H9 (cell line): Measurements from ENCODE around the gene FBN2. TPM values are rescaled to one million over a fixed set of nuclear protein-coding genes. Genes with fewer than 3 reads are reported as not detected.

ENCODE experiments used
- DNase-seq: peaks from one replicate; pipeline ENCODE4 v3.0.0-alpha.2; 2017
- H2AFZ ChIP-seq: one replicate; pipeline ENCODE4 v1.6.1; 2013; ENCODE audit warnings: mild to moderate bottlenecking, low read length, control low read depth, moderate library complexity
- H2AK5ac ChIP-seq: 2 replicates; pipeline ENCODE4 v1.6.1; 2013; ENCODE audit warnings: low read length, control low read depth, mixed read lengths; ENCODE audit not compliant: insufficient read length
- H2BK120ac ChIP-seq: one replicate; pipeline ENCODE4 v1.6.1; 2013; ENCODE audit warnings: low read depth, mild to moderate bottlenecking, low read length, control low read depth, inconsistent platforms; ENCODE audit not compliant: poor library complexity, severe bottlenecking
- H2BK12ac ChIP-seq: 2 replicates; pipeline ENCODE4 v1.6.1; 2013; ENCODE audit warnings: low read length, control low read depth, mixed read lengths, low read depth; ENCODE audit not compliant: insufficient read length
- H2BK15ac ChIP-seq: 2 replicates; pipeline ENCODE4 v1.6.1; 2013; ENCODE audit warnings: low read depth, low read length, control low read depth
- H2BK20ac ChIP-seq: one replicate; pipeline ENCODE4 v1.6.1; 2013; ENCODE audit warnings: low read depth, mild to moderate bottlenecking, low read length, control low read depth, inconsistent platforms; ENCODE audit not compliant: poor library complexity, severe bottlenecking
- H2BK5ac ChIP-seq: 2 replicates; pipeline ENCODE4 v1.6.1; 2013; ENCODE audit warnings: low read length, control low read depth, mixed read lengths; ENCODE audit not compliant: insufficient read length
- H3K14ac ChIP-seq: 2 replicates; pipeline ENCODE4 v1.6.1; 2013; ENCODE audit warnings: low read length, control low read depth; ENCODE audit not compliant: insufficient read depth
- H3K18ac ChIP-seq: 2 replicates; pipeline ENCODE4 v1.6.1; 2013; ENCODE audit warnings: low read depth, mild to moderate bottlenecking, mixed read lengths, low read length, control low read depth; ENCODE audit not compliant: insufficient read length
- H3K23ac ChIP-seq: 2 replicates; pipeline ENCODE4 v1.6.1; 2013; ENCODE audit warnings: low read length, control low read depth, mixed read lengths, low read depth; ENCODE audit not compliant: insufficient read length
- H3K23me2 ChIP-seq: 2 replicates; pipeline ENCODE4 v1.6.1; 2013; ENCODE audit warnings: low read depth, mild to moderate bottlenecking, mixed read lengths, low read length, control low read depth; ENCODE audit not compliant: insufficient read length, poor library complexity, severe bottlenecking
- H3K27ac ChIP-seq: 2 replicates; pipeline ENCODE4 v1.5.1; 2013; ENCODE audit warnings: low read length, control low read depth, mixed read lengths, low read depth; ENCODE audit not compliant: insufficient read length
- H3K27me3 ChIP-seq: 2 replicates; pipeline ENCODE4 v1.6.1; 2013; ENCODE audit warnings: low read length, control low read depth, inconsistent platforms; ENCODE audit not compliant: insufficient read depth
- H3K4ac ChIP-seq: 2 replicates; pipeline ENCODE4 v1.6.1; 2013; ENCODE audit warnings: low read depth, mild to moderate bottlenecking, control low read depth, inconsistent platforms, low read length, moderate library complexity
- H3K4me1 ChIP-seq: 2 replicates; pipeline ENCODE4 v1.6.1; 2013; ENCODE audit warnings: low read length, control low read depth, inconsistent platforms; ENCODE audit not compliant: insufficient read depth
- H3K4me2 ChIP-seq: 2 replicates; pipeline ENCODE4 v1.6.1; 2013; ENCODE audit warnings: low read length, control low read depth, mixed read lengths; ENCODE audit not compliant: insufficient read length, insufficient read depth
- H3K56ac ChIP-seq: 2 replicates; pipeline ENCODE4 v1.6.1; 2013; ENCODE audit warnings: low read depth, mild to moderate bottlenecking, mixed read lengths, low read length, control low read depth; ENCODE audit not compliant: insufficient read length
- H3K79me1 ChIP-seq: 2 replicates; pipeline ENCODE4 v1.6.1; 2013; ENCODE audit warnings: low read depth, mild to moderate bottlenecking, moderate library complexity, low read length, control low read depth, inconsistent platforms; ENCODE audit not compliant: insufficient read depth, poor library complexity, severe bottlenecking
- H3K79me2 ChIP-seq: 2 replicates; pipeline ENCODE4 v1.6.1; 2013; ENCODE audit warnings: low read length, control low read depth, inconsistent platforms; ENCODE audit not compliant: insufficient read depth
- H3K9ac ChIP-seq: 2 replicates; pipeline ENCODE4 v1.6.1; 2013; ENCODE audit warnings: low read length, control low read depth, mixed read lengths; ENCODE audit not compliant: insufficient read length; ENCODE audit errors: extremely low read depth
- H3K9me3 ChIP-seq: one replicate; pipeline ENCODE4 v1.6.1; 2013; ENCODE audit warnings: low read depth, low read length, inconsistent platforms; ENCODE audit not compliant: control insufficient read depth
- H3T11ph ChIP-seq: one replicate; pipeline ENCODE4 v1.6.1; 2013; ENCODE audit warnings: mild to moderate bottlenecking, low read length, control low read depth, inconsistent platforms
- H4K20me1 ChIP-seq: one replicate; pipeline ENCODE4 v1.6.1; 2013; ENCODE audit not compliant: control insufficient read depth, insufficient read length, insufficient read depth
- H4K5ac ChIP-seq: 2 replicates; pipeline ENCODE4 v1.6.1; 2013; ENCODE audit warnings: low read depth, mild to moderate bottlenecking, mixed read lengths, low read length, control low read depth; ENCODE audit not compliant: insufficient read length
- H4K8ac ChIP-seq: replicated peaks from 2 replicates; pipeline ENCODE4 v1.6.1; 2013; ENCODE audit warnings: low read length, control low read depth, mixed read lengths, low read depth; ENCODE audit not compliant: insufficient read length
- H4K91ac ChIP-seq: 2 replicates; pipeline ENCODE4 v1.6.1; 2013; ENCODE audit warnings: low read depth, mild to moderate bottlenecking, moderate library complexity, mixed read lengths, low read length, control low read depth; ENCODE audit not compliant: insufficient read length
- H3K27ac Mint-ChIP-seq, 3 experiments: 2 replicates in 2 of 3; 3 replicates in 1 of 3; pipeline ENCODE4 v1.8.0; 2020 to 2021; ENCODE audit warnings: mixed read lengths in 3 of 3, mild to moderate bottlenecking in 1 of 3, moderate library complexity in 1 of 3
- H3K27me3 Mint-ChIP-seq: 2 replicates; pipeline ENCODE4 v1.8.0; 2021; ENCODE audit warnings: low read depth, mild to moderate bottlenecking, moderate library complexity, mixed read lengths
- H3K36me3 Mint-ChIP-seq, 3 experiments: 2 replicates in 2 of 3; 3 replicates in 1 of 3; pipeline ENCODE4 v1.8.0; 2020 to 2021; ENCODE audit warnings: low read depth in 3 of 3, mixed read lengths in 3 of 3; ENCODE audit not compliant: insufficient read depth in 1 of 3
- H3K4me1 Mint-ChIP-seq, 2 experiments: 2 replicates each; pipeline ENCODE4 v1.8.0; 2020; ENCODE audit warnings: mixed read lengths in 2 of 2
- H3K4me3 Mint-ChIP-seq, 2 experiments: 2 replicates in 1 of 2; 3 replicates in 1 of 2; pipeline ENCODE4 v1.8.0; 2020 to 2021; ENCODE audit warnings: mild to moderate bottlenecking in 2 of 2, mixed read lengths in 2 of 2, moderate library complexity in 1 of 2
- H3K9me3 Mint-ChIP-seq, 2 experiments: 2 replicates in 1 of 2; 3 replicates in 1 of 2; pipeline ENCODE4 v1.8.0; 2020; ENCODE audit warnings: mild to moderate bottlenecking in 2 of 2, mixed read lengths in 2 of 2, moderate library complexity in 1 of 2
- WGBS: extraction: QIAGEN DNeasy Blood & Tissue Kit; methylation state at CpG from one replicate; pipeline ENCODE4 v1.1.7; 2013; ENCODE audit warnings: missing lambda C conversion rate, low lambda C conversion rate, mixed read lengths; ENCODE audit not compliant: insufficient read length; ENCODE audit errors: extremely low coverage; 5-methylcytosine and 5-hydroxymethylcytosine counted together
- total RNA-seq: library from RNA; stranded (reverse); gene quantifications from 2 replicates; pipeline ENCODE4 v1.2.1, GENCODE V29; 2021
- TF ChIP-seq, protein P1 (sequence below): fragments of 200-600 bp; sonication (generic); conservative IDR thresholded peaks from 3 replicates; pipeline ENCODE4 v1.8.0; 2021; ENCODE audit warnings: antibody characterized with exemption, mild to moderate bottlenecking

FBN2 gene
- total RNA-seq, 1 experiment from 2014 or later: 8.3 TPM

DNA sequence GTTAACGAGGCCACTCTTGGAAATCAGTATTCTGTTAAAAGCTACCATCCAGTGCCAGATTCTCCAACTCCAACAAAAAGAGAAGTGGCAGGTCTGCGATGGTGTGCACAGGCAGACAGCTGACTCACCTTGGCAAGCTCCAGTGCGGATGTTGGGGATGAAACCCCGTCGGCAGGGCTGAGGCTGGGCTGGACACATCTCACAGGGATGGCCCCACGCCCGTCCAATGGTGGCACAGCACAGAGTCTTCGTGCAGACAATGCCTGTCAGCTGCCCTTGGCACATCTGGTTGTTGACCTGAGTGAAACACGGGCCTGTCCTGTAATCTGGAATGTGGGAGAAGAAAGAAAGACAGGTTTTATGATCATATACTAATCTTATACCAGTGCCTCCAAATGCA is 73.4 kb downstream of the FBN2 start:
- no peak overlapping the region for H2AFZ ChIP-seq
- no peaks in the 10 kb centered on the region for H3K23me2 ChIP-seq
- H3K18ac ChIP-seq: no peak overlapping the region
- no peak overlapping the region for H3K4ac ChIP-seq
- H3K27ac ChIP-seq: no peak overlapping the region
- Mint-ChIP-seq H3K27ac (no peak overlapping the region), H3K27me3 (no peaks in the 10 kb centered on the region; the same call in 1 of the 2 replicates), H3K4me3 (no peak overlapping the region), H3K4me1 (no peaks in the 10 kb centered on the region), H3K36me3 (peaks cover 0 to 24% (median 22%) of the 10 kb centered on the region in 3 experiments; a peak in 6 of 7 replicates), H3K9me3 (peaks cover 11 to 12% of the 10 kb centered on the region in 2 experiments)
- no peak overlapping the region; the same call in 1 of the 2 replicates for H3K14ac ChIP-seq
- TF ChIP-seq, protein P1, sequence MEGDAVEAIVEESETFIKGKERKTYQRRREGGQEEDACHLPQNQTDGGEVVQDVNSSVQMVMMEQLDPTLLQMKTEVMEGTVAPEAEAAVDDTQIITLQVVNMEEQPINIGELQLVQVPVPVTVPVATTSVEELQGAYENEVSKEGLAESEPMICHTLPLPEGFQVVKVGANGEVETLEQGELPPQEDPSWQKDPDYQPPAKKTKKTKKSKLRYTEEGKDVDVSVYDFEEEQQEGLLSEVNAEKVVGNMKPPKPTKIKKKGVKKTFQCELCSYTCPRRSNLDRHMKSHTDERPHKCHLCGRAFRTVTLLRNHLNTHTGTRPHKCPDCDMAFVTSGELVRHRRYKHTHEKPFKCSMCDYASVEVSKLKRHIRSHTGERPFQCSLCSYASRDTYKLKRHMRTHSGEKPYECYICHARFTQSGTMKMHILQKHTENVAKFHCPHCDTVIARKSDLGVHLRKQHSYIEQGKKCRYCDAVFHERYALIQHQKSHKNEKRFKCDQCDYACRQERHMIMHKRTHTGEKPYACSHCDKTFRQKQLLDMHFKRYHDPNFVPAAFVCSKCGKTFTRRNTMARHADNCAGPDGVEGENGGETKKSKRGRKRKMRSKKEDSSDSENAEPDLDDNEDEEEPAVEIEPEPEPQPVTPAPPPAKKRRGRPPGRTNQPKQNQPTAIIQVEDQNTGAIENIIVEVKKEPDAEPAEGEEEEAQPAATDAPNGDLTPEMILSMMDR: no peak
- H3K79me2 ChIP-seq: no peaks in the 10 kb centered on the region
- H3T11ph ChIP-seq: no peak overlapping the region
- H2BK120ac ChIP-seq: no peak overlapping the region
- H2BK12ac ChIP-seq: no peak overlapping the region
- no peak overlapping the region for H3K9ac ChIP-seq
- H4K91ac ChIP-seq: no peak overlapping the region
- no peaks in the 10 kb centered on the region for H3K79me1 ChIP-seq
- no peaks in the 10 kb centered on the region for H3K27me3 ChIP-seq
- WGBS: no CpG with 5 or more reads among the region's 9 CpGs
- H3K9me3 ChIP-seq: no peaks in the 10 kb centered on the region
- no peaks in the 10 kb centered on the region for H3K4me1 ChIP-seq
- no peak overlapping the region for H2BK15ac ChIP-seq
- H4K20me1 ChIP-seq: no peaks in the 10 kb centered on the region
- no peak overlapping the region for H3K4me2 ChIP-seq
- H2AK5ac ChIP-seq: no peak overlapping the region
- H3K56ac ChIP-seq: no peak overlapping the region
- H2BK5ac ChIP-seq: no peak overlapping the region
- H4K5ac ChIP-seq: no peak overlapping the region
- DNase-seq: no peak
- no peak overlapping the region for H2BK20ac ChIP-seq
- H4K8ac ChIP-seq: no peak overlapping the region
- no peak overlapping the region for H3K23ac ChIP-seq
